Hepatocyte (in vitro differentiated cells): ENCODE measurements around the gene OR13C8.

Experiments used
- EZH2 ChIP-seq: fragments of 200-600 bp; sonication (generic); IDR thresholded peaks from 2 replicates; pipeline ENCODE4 v1.6.1; 2016; ENCODE audit warnings: antibody characterized with exemption, mild to moderate bottlenecking, borderline replicate concordance
- TF ChIP-seq, protein P1 (sequence below): fragments of 200-600 bp; sonication (generic); IDR thresholded peaks from 2 replicates; pipeline ENCODE4 v1.5.1; 2016; ENCODE audit warnings: antibody characterized with exemption, mild to moderate bottlenecking; ENCODE audit not compliant: poor library complexity

DNA sequence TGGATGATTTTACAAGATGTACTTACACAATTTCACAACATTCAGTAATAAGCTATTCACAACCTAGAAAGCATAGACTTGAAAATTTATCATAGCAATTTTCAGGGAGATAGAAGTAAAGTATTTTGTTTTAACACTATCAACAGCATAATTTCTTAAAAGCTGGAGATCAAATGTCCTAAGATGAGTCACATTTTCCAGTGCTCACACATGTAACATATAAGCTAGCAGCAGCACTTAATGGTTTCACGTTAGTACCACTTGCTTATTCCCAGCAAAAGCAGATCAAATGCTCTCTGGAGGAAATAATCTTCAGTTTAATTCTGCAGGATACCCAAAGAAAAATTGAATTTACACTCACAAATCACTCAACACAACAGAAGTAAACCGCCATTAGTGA is 6.5 kb downstream of the OR13C8 start:
- TF ChIP-seq, protein P1, sequence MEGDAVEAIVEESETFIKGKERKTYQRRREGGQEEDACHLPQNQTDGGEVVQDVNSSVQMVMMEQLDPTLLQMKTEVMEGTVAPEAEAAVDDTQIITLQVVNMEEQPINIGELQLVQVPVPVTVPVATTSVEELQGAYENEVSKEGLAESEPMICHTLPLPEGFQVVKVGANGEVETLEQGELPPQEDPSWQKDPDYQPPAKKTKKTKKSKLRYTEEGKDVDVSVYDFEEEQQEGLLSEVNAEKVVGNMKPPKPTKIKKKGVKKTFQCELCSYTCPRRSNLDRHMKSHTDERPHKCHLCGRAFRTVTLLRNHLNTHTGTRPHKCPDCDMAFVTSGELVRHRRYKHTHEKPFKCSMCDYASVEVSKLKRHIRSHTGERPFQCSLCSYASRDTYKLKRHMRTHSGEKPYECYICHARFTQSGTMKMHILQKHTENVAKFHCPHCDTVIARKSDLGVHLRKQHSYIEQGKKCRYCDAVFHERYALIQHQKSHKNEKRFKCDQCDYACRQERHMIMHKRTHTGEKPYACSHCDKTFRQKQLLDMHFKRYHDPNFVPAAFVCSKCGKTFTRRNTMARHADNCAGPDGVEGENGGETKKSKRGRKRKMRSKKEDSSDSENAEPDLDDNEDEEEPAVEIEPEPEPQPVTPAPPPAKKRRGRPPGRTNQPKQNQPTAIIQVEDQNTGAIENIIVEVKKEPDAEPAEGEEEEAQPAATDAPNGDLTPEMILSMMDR, result no peak
- TF ChIP-seq EZH2, result no peak
